KMS-11 (cell line): ENCODE data around the gene ATP8B1.

Experiments used
- H2AFZ ChIP-seq: fragments of 200-600 bp; sonication (generic); 2 replicates; pipeline ENCODE4 v1.6.1; 2016; ENCODE audit warnings: antibody characterized with exemption, mixed run types, low read depth
- H3K27ac ChIP-seq: fragments of 200-600 bp; sonication (generic); 2 replicates; pipeline ENCODE4 v1.6.1; 2016; ENCODE audit warnings: mild to moderate bottlenecking, mixed run types
- H3K27me3 ChIP-seq: fragments of 200-600 bp; sonication (generic); 2 replicates; pipeline ENCODE4 v1.6.1; 2017; ENCODE audit warnings: mild to moderate bottlenecking, low read depth, mixed run types, moderate library complexity; ENCODE audit not compliant: insufficient read depth
- H3K36me3 ChIP-seq: fragments of 200-600 bp; sonication (generic); 2 replicates; pipeline ENCODE4 v1.6.1; 2017; ENCODE audit warnings: mild to moderate bottlenecking, mixed run types; ENCODE audit not compliant: insufficient read depth
- H3K4me1 ChIP-seq: fragments of 200-600 bp; sonication (generic); 2 replicates; pipeline ENCODE4 v1.6.1; 2016; ENCODE audit warnings: mild to moderate bottlenecking, low read depth, mixed run types; ENCODE audit not compliant: poor library complexity, severe bottlenecking
- H3K4me2 ChIP-seq: fragments of 200-600 bp; sonication (generic); 2 replicates; pipeline ENCODE4 v1.7.0; 2016; ENCODE audit warnings: mild to moderate bottlenecking, mixed run types
- H3K4me3 ChIP-seq: fragments of 200-600 bp; sonication (generic); IDR thresholded peaks from 2 replicates; pipeline ENCODE4 v1.6.1; 2017; ENCODE audit warnings: low read depth, low read length, mixed read lengths; ENCODE audit not compliant: insufficient read depth
- H3K79me2 ChIP-seq: fragments of 200-600 bp; sonication (generic); 2 replicates; pipeline ENCODE4 v1.6.1; 2016; ENCODE audit warnings: low read depth, mixed run types; ENCODE audit not compliant: insufficient read depth
- H3K9ac ChIP-seq: fragments of 200-600 bp; sonication (generic); 2 replicates; pipeline ENCODE4 v1.6.1; 2016; ENCODE audit warnings: mild to moderate bottlenecking, mixed run types
- H4K20me1 ChIP-seq: fragments of 200-600 bp; sonication (generic); 2 replicates; pipeline ENCODE4 v1.6.1; 2016; ENCODE audit warnings: mild to moderate bottlenecking, mixed run types; ENCODE audit not compliant: insufficient read depth
- TF ChIP-seq, protein P1 (sequence below): fragments of 200-600 bp; sonication (generic); conservative IDR thresholded peaks from 2 replicates; pipeline ENCODE4 v1.6.1; 2017; ENCODE audit warnings: low read depth, mild to moderate bottlenecking, antibody characterized with exemption, low read length, moderate library complexity, mixed read lengths

ATP8B1 gene

DNA sequence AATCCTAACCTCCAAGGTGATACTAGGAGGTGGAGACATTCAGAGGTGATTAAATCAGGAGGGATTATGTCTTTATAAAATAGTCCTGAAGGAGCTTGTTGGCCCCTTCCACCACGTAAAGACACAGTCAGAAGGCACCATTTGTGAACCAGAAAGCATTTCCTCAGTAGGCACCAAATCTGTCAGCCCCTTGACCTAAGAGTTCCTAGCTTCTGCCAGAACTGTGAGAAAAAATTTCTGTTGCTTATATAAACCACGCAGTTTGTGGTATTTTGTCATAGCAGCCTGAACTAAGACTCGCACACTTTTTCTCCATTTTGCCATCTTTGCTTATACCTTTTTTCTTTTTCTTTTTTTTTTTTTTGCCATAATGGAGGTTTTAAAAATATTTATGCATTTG is 162.9 kb downstream of the ATP8B1 start:
- Histone ChIP-seq H3K79me2 (no peaks in the 10 kb centered on the region), H3K9ac (no peak overlapping the region), H2AFZ (no peak overlapping the region), H3K27ac (no peak overlapping the region), H3K4me2 (no peak overlapping the region), H3K36me3 (no peaks in the 10 kb centered on the region), H3K4me1 (no peaks in the 10 kb centered on the region), H3K27me3 (no peaks in the 10 kb centered on the region), H4K20me1 (no peaks in the 10 kb centered on the region), H3K4me3 (no peak overlapping the region)
- TF ChIP-seq, protein P1, sequence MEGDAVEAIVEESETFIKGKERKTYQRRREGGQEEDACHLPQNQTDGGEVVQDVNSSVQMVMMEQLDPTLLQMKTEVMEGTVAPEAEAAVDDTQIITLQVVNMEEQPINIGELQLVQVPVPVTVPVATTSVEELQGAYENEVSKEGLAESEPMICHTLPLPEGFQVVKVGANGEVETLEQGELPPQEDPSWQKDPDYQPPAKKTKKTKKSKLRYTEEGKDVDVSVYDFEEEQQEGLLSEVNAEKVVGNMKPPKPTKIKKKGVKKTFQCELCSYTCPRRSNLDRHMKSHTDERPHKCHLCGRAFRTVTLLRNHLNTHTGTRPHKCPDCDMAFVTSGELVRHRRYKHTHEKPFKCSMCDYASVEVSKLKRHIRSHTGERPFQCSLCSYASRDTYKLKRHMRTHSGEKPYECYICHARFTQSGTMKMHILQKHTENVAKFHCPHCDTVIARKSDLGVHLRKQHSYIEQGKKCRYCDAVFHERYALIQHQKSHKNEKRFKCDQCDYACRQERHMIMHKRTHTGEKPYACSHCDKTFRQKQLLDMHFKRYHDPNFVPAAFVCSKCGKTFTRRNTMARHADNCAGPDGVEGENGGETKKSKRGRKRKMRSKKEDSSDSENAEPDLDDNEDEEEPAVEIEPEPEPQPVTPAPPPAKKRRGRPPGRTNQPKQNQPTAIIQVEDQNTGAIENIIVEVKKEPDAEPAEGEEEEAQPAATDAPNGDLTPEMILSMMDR, result no peak

DNA sequence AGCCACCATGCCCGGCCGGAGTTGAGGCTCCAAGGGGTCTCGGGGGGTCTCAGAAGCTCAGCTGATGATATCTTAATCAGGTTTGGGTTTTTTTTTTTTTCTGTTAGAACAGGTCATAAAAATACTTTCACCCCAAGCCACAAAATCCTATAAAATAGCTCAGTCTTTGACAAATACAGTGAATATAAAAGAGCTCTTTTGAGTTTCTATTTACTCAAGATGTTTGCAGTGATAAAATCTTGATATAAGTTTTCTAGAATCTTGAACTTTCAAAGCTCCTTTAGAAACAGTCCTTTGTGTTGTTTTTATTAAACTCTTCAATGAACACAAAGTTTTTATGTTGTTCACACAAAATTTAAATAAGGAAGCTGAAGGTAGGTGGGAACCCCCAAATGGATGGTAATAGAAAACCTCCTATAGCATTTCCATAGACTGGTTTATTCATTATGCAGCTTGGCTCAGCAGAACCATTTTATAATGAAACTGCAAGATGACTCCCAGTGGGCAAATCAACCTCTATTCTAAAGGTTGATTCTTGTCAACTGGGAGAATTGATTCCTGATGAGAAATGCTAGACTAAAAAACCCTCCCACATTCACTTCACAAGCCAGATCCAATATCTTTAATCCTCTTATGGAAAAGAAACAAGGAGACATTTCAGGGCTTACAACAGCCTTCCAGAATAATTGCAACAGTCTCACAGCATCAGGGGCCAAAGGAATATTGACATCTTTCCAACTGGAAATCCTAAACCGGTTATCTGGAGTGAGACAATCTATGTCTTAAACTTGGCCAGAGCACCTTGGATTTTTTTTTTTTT is 167.9 kb downstream of the ATP8B1 start:
- TF ChIP-seq, protein P1, result no peak
- Histone ChIP-seq H3K27ac (no peak overlapping the region), H3K4me1 (peaks cover 9% of the 10 kb centered on the region), H3K4me2 (no peak overlapping the region), H3K9ac (no peak overlapping the region), H3K36me3 (no peaks in the 10 kb centered on the region), H3K79me2 (no peaks in the 10 kb centered on the region), H3K27me3 (no peaks in the 10 kb centered on the region), H2AFZ (no peak overlapping the region), H3K4me3 (no peak overlapping the region), H4K20me1 (no peaks in the 10 kb centered on the region)

DNA sequence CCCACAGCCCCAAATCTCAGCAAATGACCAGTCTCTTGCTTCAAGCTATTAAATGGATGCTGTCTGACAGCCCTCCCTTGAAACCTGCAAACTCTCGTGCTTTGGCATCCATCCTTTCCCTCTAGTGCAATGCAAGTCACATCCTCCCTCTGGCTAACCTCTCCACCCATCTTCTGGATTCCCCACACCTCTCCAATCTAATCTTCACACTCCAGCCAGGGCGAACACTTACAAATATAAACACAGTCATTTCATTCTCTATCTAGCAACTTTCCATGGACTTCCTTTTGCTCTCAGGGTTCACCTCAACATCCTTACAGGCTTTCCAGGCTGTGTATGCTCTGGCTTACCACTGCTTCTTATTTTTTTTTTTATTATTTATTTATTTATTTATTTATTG is 171.4 kb downstream of the ATP8B1 start:
- Histone ChIP-seq H3K27ac (no peak overlapping the region), H3K4me2 (no peak overlapping the region), H3K79me2 (no peaks in the 10 kb centered on the region), H2AFZ (no peak overlapping the region), H4K20me1 (no peaks in the 10 kb centered on the region), H3K27me3 (no peaks in the 10 kb centered on the region), H3K4me3 (no peak overlapping the region), H3K4me1 (peaks cover 22% of the 10 kb centered on the region), H3K9ac (no peak overlapping the region), H3K36me3 (no peaks in the 10 kb centered on the region)
- TF ChIP-seq, protein P1, result no peak

DNA sequence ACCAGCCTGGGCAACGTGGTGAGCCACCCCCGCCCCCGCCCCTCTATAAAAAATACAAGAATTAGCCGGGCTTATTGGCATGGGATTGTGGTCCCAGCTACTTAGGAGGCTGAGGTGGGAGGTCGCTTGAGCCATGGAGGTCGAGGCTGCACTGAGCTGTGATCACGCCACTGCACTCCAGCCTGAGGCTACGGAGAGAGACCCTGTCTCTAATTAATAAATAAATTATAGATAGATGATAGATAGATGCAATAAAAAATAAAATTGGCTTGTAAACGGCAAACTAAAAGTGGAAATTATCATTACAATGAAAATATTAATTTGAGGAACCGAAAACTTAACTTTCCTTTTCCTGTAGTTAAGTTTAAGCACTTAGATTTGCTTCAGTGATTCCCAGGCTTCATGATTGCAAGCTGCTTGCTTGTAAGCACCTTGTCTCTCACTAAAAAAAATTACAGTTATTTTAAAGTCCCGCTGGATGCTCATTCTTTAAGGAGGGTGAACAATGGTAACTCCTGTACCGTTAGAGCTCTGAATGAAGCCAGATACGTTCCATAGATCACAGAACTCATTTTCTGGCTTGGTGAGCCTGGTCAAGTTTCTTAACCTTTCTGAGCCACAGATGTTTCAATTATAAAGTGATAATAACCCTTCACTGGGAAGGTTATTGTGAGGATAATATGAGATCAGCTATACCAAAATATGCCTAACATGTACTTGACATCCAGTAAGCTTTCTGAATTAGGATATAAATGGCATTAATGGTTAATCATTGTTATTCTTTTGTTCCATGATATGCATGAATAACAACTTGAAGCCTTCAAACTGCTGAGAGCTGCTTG is 172.1 kb downstream of the ATP8B1 start:
- peak overlapping the region; percentile 64 for H3K27ac ChIP-seq
- no peaks in the 10 kb centered on the region for H3K79me2 ChIP-seq
- H3K4me1 ChIP-seq, result peaks cover 22% of the 10 kb centered on the region
- peak overlapping the region; percentile 87 for H3K9ac ChIP-seq
- H4K20me1 ChIP-seq, result no peaks in the 10 kb centered on the region
- TF ChIP-seq, protein P1, result no peak
- H3K4me2 ChIP-seq, result peak overlapping the region; percentile 62
- H2AFZ ChIP-seq, result peak overlapping the region; percentile 100
- no peaks in the 10 kb centered on the region for H3K36me3 ChIP-seq
- H3K4me3 ChIP-seq, result no peak overlapping the region
- no peaks in the 10 kb centered on the region for H3K27me3 ChIP-seq
